Mucosa of rectum (tissue), 2 donors: ENCODE results near the gene XPR1.
A peak's percentile ranks its signal among the peaks of the same experiment; 100 is the strongest.

Experiments used
- H3K27ac ChIP-seq, 2 donors: one replicate each; pipeline ENCODE4 v1.7.0; 2013; ENCODE audit warnings: inconsistent platforms in 2 of 2, low read depth in 2 of 2, low read length in 2 of 2
- H3K27me3 ChIP-seq, 2 donors: one replicate each; pipeline ENCODE4 v1.7.0; 2013; ENCODE audit warnings: low read length in 2 of 2; ENCODE audit not compliant: control insufficient read depth in 2 of 2, insufficient read depth in 2 of 2
- H3K36me3 ChIP-seq, 2 donors: one replicate each; pipeline ENCODE4 v1.7.0; 2013; ENCODE audit warnings: low read length in 2 of 2; ENCODE audit not compliant: control insufficient read depth in 2 of 2, insufficient read depth in 2 of 2
- H3K4me1 ChIP-seq, 2 donors: one replicate each; pipeline ENCODE4 v1.7.0; 2013; ENCODE audit warnings: low read length in 2 of 2, mild to moderate bottlenecking in 1 of 2; ENCODE audit not compliant: control insufficient read depth in 2 of 2, insufficient read depth in 2 of 2
- H3K4me3 ChIP-seq, 2 donors: one replicate each; pipeline ENCODE4 v1.7.0; 2013; ENCODE audit warnings: low read length in 2 of 2
- H3K9ac ChIP-seq, 2 donors: one replicate each; pipeline ENCODE4 v1.7.0; 2013; ENCODE audit warnings: low read length in 2 of 2, low read depth in 1 of 2, mild to moderate bottlenecking in 1 of 2
- H3K9me3 ChIP-seq, 2 donors: one replicate each; pipeline ENCODE4 v1.7.0; 2013; ENCODE audit warnings: low read length in 2 of 2; ENCODE audit not compliant: control insufficient read depth in 2 of 2
- donor health status: healthy.
- donor health status: Normal muscosa, but diverticular disease.

The XPR1 gene

DNA sequence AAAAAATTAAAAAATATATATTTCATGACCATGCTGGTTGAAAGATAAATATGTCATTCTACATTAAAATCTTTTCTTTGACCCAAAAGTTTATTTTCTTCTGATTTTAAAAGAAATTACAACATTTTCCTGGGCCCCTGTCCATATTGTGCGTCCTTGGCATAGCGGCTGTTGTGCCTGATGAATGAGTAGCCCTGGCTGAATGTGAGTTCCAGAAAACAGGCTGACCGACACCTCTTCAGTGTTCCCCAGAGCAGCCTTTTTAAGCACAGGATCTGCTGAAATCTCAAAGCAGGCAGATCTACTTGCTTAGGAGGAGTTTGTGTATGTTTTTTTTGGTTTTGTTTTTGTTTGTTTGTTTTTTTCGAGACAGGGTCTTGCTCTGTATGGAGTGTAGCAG is 300.6 kb downstream of the XPR1 start:
- Histone ChIP-seq H3K27ac (no peak overlapping the region), H3K36me3 (peaks cover 2 to 3% of the 10 kb centered on the region in 2 donors), H3K4me1 (peaks cover 0 to 7% of the 10 kb centered on the region in 2 donors), H3K4me3 (no peak overlapping the region), H3K9me3 (no peaks in the 10 kb centered on the region), H3K9ac (no peak overlapping the region), H3K27me3 (no peaks in the 10 kb centered on the region)

DNA sequence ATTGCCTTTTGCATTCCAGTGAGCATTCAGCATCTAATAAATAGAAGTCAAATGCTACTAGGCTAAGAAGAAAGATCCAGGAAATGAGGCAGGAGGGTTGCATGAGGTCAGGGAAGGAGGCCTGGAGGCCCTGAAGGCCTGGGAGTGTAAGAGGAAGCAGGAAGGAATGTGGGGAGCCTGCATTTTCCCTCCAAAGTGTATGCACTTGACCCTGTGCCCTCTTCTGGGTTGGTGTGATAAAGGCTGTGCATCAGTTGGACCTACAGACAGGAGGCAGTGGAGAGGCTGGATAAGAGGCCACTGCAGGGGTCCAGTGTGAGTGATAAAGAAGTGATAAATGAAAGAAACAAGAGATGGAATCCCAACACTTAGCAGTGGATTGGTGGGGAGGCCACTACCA is 301.3 kb downstream of the XPR1 start:
- Histone ChIP-seq H3K36me3 (peaks cover 2 to 3% of the 10 kb centered on the region in 2 donors), H3K27ac (no peak overlapping the region), H3K4me1 (peaks cover 0 to 7% of the 10 kb centered on the region in 2 donors)

DNA sequence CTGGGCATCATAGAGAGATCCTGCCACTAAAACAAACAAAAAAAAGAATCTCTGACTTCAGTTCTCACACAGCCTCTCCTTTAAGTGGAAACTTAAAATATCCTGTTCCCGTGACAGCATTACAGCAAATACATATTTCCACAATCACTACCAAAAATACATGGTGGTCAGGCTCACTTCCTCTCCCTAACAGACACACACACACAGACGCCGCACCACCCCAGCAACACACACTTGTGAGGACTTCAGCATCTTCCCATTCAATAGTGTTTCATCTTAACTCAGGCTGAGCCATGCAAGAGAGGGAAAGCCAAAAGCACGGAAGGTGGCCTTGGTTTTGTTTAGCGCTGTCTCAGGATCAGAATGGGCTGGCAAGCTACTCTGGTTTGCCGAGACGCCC is 302.7 kb downstream of the XPR1 start:
- peaks cover under 1 to 2% of the 10 kb centered on the region in 2 donors for H3K36me3 ChIP-seq
- peaks cover 0 to 7% of the 10 kb centered on the region in 2 donors for H3K4me1 ChIP-seq
- no peak overlapping the region for H3K4me3 ChIP-seq
- no peak overlapping the region for H3K27ac ChIP-seq
- no peaks in the 10 kb centered on the region for H3K27me3 ChIP-seq
- H3K9ac ChIP-seq = no peak overlapping the region
- H3K9me3 ChIP-seq = no peaks in the 10 kb centered on the region

More for the DNA sequence above, 301.3 kb downstream of the XPR1 start:
- Histone ChIP-seq H3K9ac (no peak overlapping the region), H3K27me3 (no peaks in the 10 kb centered on the region), H3K9me3 (no peaks in the 10 kb centered on the region), H3K4me3 (no peak overlapping the region)

DNA sequence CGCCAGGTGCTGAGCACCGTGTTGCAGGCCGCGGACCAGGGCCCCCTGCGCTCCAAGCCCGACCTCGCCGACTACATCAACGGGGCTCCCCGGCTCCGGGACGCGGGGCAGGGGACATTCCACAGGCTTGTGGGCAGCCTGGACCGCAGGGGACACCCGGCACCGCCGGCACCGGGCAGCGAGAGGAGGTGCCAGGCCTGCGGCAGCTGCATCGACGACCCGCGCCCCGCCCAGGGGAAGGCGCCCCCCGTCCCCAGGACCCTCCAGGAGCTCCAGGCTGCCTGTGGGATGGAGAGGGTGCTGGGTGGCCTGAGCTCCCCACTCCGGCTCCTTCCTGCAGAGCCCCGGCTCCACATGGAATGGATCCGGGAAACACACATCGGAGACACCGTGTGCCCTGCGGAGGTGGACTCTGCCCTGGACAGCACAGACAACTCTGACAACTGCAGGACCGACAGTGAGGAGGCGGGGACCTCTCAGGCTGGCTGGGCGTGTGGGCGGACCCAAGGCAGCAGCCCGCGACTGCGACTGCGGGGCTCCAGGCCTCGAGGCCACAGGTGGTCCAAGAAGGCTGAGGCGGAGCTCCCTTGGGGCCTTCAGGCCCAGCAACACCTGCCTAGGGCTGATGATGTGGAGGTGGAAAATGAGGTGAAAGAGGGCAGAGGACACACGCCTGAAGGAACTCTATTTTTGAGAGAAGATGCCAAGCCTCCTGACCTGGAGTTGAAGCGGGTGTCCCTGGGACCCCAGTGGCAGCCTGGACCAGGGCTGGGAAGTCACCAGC is 303.7 kb downstream of the XPR1 start:
- peak overlapping the region in 1 of 2 donors; percentile 26 for H3K9ac ChIP-seq
- H3K4me3 ChIP-seq = peak overlapping the region in 1 of 2 donors; percentile 30
- H3K4me1 ChIP-seq = peaks cover 0 to 7% of the 10 kb centered on the region in 2 donors
- H3K36me3 ChIP-seq = peaks cover 0 to 2% of the 10 kb centered on the region in 2 donors
- no peaks in the 10 kb centered on the region for H3K9me3 ChIP-seq
- H3K27me3 ChIP-seq = no peaks in the 10 kb centered on the region
- no peak overlapping the region for H3K27ac ChIP-seq

DNA sequence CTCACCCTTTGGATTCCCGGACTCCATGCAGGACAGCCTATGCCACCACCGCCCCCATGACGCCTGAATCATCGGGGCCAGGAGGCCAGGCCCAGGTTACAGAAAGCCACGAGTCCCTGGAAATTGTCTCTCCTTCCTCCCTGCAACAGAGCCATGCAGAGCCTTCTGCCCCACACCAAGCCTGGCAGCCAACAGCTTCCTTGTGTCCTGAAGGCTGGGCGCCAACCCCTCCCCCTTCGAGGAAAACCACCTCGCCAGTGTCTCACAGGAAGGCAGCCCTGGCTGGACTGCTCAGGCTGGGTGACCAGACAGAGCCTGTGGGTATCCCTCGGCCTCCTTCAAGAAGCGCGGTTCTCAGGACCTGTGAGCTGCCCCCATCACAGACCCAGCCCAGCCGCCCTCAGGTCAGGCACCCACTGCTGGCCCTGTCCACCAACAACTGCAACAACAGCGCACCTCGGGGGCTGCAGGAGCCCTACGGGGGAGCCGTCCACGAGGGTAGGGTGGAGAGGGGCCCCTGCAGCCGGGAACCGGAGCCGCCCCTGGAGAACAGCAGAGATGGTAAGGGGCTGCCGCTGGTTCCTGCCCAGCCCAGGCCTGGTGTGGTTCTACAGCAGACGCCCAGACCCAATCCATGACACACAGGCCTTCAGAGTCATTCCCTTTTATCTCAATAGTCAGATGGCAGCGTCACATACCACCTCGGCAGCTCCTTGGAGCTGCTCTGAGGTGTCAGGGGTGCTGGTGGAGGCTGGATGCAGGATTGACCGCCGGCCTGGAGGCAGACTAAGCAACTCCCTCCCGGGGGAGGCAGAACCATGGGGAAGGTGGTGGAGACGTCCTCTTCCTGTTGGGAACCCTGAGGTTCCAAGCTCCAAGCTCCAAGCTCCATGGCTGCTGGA is 304.5 kb downstream of the XPR1 start:
- Histone ChIP-seq H3K4me3 (no peak overlapping the region), H3K4me1 (peaks cover 0 to 7% of the 10 kb centered on the region in 2 donors), H3K36me3 (peaks cover 0 to 2% of the 10 kb centered on the region in 2 donors), H3K27ac (no peak overlapping the region), H3K9ac (no peak overlapping the region), H3K9me3 (no peaks in the 10 kb centered on the region), H3K27me3 (no peaks in the 10 kb centered on the region)

- Histone ChIP-seq H3K4me3 (no peak overlapping the region), H3K9ac (no peak overlapping the region), H3K27me3 (no peaks in the 10 kb centered on the region), H3K9me3 (no peaks in the 10 kb centered on the region), H3K27ac (no peak overlapping the region), H3K4me1 (peaks cover 0 to 7% of the 10 kb centered on the region in 2 donors), H3K36me3 (peaks cover 0 to 2% of the 10 kb centered on the region in 2 donors)
These were observed 305.2 kb downstream of the XPR1 start for GRCh38 chr1:180937012-180937372.

- Histone ChIP-seq H3K4me3 (no peak overlapping the region), H3K27ac (no peak overlapping the region), H3K27me3 (no peaks in the 10 kb centered on the region), H3K4me1 (peaks cover 0 to 7% of the 10 kb centered on the region in 2 donors), H3K9me3 (no peaks in the 10 kb centered on the region), H3K9ac (no peak overlapping the region), H3K36me3 (peaks cover 0 to 2% of the 10 kb centered on the region in 2 donors)
These were observed 305.9 kb downstream of the XPR1 start for GRCh38 chr1:180937624-180938225.

GRCh38 chr1:180939073-180939710 is 307.4 kb downstream of the XPR1 start:
- H3K4me3 ChIP-seq = no peak overlapping the region
- H3K9ac ChIP-seq = no peak overlapping the region
- peaks cover 0 to 2% of the 10 kb centered on the region in 2 donors for H3K36me3 ChIP-seq
- no peaks in the 10 kb centered on the region for H3K27me3 ChIP-seq
- no peaks in the 10 kb centered on the region for H3K9me3 ChIP-seq
- H3K27ac ChIP-seq = no peak overlapping the region
- H3K4me1 ChIP-seq = peaks cover 0 to 7% of the 10 kb centered on the region in 2 donors

GRCh38 chr1:180939711-180940103 is 307.9 kb downstream of the XPR1 start:
- Histone ChIP-seq H3K9me3 (no peaks in the 10 kb centered on the region), H3K9ac (no peak overlapping the region), H3K4me3 (no peak overlapping the region), H3K27ac (no peak overlapping the region), H3K27me3 (no peaks in the 10 kb centered on the region), H3K36me3 (peaks cover 0 to 2% of the 10 kb centered on the region in 2 donors), H3K4me1 (peaks cover 0 to 7% of the 10 kb centered on the region in 2 donors)
